Raji (cell line): ENCODE results near the gene USP47.

Experiments used
- POLR2A ChIP-seq: IDR thresholded peaks from 2 replicates; pipeline ENCODE4 v1.6.1; 2011; ENCODE audit warnings: low read depth, low read length, control low read depth; ENCODE audit not compliant: insufficient read depth

Gene USP47

GRCh38 chr11:11995601-11996000 lies 153.8 kb downstream of the USP47 start:
- no peak for TF ChIP-seq POLR2A

- no peak for TF ChIP-seq POLR2A
Observed at GRCh38 chr11:11996321-11997048, 154.7 kb downstream of the USP47 start.

- no peak for TF ChIP-seq POLR2A
Observed at GRCh38 chr11:11997049-11997322, 155.2 kb downstream of the USP47 start.

- TF ChIP-seq POLR2A = no peak
Observed at GRCh38 chr11:11998091-11998781, 156.5 kb downstream of the USP47 start.

GRCh38 chr11:12001186-12001585 lies 159.4 kb downstream of the USP47 start:
- no peak for TF ChIP-seq POLR2A

DNA sequence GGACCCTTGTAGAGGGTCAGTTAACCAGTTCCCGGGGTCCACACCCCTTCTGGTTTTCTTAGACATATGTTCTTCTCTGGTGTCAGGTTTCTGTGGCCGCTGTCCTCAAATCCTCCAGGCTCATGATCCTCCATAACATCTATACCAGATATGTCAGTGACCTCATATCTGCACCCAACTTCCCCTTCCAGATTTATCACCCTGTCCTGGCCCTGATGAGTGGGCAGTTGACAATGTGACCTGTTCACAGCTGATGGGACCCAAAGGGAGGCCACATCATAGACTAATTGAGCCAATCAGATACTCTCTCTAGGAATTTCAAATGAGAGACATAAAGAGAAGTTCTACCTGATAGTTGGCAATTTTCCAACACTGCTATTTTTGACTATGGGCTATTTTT lies 161.6 kb downstream of the USP47 start:
- TF ChIP-seq POLR2A = no peak

GRCh38 chr11:12003815-12004214 lies 162.0 kb downstream of the USP47 start:
- no peak for TF ChIP-seq POLR2A

GRCh38 chr11:12005061-12005460 lies 163.3 kb downstream of the USP47 start:
- TF ChIP-seq POLR2A = no peak

- no peak for TF ChIP-seq POLR2A
Observed at GRCh38 chr11:12005476-12005875, 163.7 kb downstream of the USP47 start.

GRCh38 chr11:12006552-12007229 lies 164.9 kb downstream of the USP47 start:
- TF ChIP-seq POLR2A = no peak

GRCh38 chr11:12007230-12007593 lies 165.4 kb downstream of the USP47 start:
- TF ChIP-seq POLR2A = no peak

DNA sequence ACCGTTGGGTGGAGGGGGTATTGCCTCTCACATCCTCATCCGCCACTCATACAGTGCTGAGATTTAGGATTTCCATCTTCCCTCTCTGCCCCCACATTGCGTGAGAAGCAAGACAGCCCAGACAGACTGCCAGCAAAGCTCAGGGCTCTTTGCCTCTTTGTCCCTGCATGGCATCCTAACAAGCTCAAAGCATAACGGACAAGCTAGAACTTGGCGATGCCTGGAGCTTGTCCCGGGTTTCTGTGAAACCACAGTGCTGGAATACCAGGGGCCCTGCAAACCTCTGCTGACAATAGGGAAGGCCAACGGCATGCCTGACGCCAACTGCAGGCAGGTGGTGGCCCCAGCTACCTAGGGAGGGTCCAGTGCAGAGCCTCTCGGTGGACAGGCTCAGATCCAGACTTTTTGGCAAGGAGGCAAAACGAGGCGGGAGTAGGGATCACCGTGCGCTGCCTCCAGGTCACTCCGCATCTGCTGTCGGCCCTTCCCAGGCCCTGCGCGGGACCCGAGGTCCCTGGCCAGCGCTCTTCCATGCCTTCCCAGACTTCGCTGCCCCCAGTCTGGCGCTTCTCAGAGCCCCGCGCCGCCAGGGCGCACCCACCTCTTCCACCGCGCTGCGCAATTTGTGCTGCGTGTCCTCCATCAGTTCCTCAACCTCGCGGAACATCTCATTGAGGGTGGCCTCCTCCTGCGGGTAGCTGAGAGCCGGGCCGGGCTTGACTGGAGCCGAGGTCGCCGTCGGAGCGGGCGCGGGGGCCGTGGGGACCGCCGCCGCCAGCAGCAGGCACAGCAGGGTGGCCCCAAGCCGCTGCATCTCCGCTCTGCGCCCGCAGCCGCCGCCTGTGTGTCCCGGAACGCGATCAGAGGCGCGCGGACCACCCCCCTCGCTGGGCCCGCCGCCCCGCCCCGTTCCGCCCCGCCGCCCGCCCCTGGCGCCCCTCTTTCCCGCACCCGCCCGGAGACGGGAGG lies 166.3 kb downstream of the USP47 start, which contains the start of gene DKK3:
Gene DKK3, minus strand, starts transcription at position 858 of the 969 bp plus-strand sequence. Its CDS starts 44 bp downstream, at position 814.
- TF ChIP-seq POLR2A = no peak
